AG04449 (cell line): ENCODE measurements around the gene CNTD1.

Experiments
- CTCF ChIA-PET: fragments of 350-600 bp; formaldehyde crosslinking; extraction: SDS; loops from one replicate; lab custom pipeline; 2021; ENCODE audit warnings: antibody characterized with exemption; lab: Yijun Ruan, JAX
- POLR2A ChIA-PET: fragments of 400-600, 350-600 bp; formaldehyde crosslinking; extraction: SDS; loops from one replicate; lab custom pipeline; 2020; ENCODE audit warnings: antibody characterized with exemption, inconsistent platforms; lab: Yijun Ruan, JAX
- DNase-seq: peaks from one replicate; pipeline ENCODE4 v3.0.0-alpha.2; 2010; ENCODE audit warnings: low read depth, low spot score
- H3K4me3 ChIP-seq: 2 replicates; pipeline ENCODE4 v1.5.1; 2011; ENCODE audit warnings: low read depth, mild to moderate bottlenecking, control low read depth, low read length
- CTCF ChIP-seq: IDR thresholded peaks from one replicate; pipeline ENCODE4 v1.5.1; 2011; ENCODE audit warnings: mild to moderate bottlenecking, moderate library complexity, low read length, control low read depth, inconsistent platforms; ENCODE audit not compliant: insufficient read depth; ENCODE audit errors: missing control alignments

The CNTD1 gene

GRCh38 chr17:42787266-42787665 lies 11.4 kb upstream of the CNTD1 start:
- POLR2A ChIA-PET: no interaction called here
- no peak for TF ChIP-seq CTCF
- H3K4me3 ChIP-seq: no peak overlapping the region
- CTCF ChIA-PET: interaction anchor here (0.6 to 2.4 kb wide), 4 partner anchors 9 to 37 kb away, joined by 3 to 8 read pairs (median 4); partner anchors contain the start of gene BECN1
- no peak for DNase-seq

GRCh38 chr17:42791948-42792347 lies 6.7 kb upstream of the CNTD1 start:
- H3K4me3 ChIP-seq: no peak overlapping the region
- ChIA-PET CTCF (interaction anchor here (0.5 to 1.5 kb wide), 3 partner anchors 28 to 213 kb away, joined by 3 read pairs; no protein-coding TSS in a partner anchor), POLR2A (interaction anchor here (0.7 to 1.9 kb wide), 2 partner anchors 11 to 32 kb away, joined by 4 to 6 read pairs; partner anchors contain the start of genes BECN1 and WNK4)
- DNase-seq: no peak
- TF ChIP-seq CTCF: no peak

GRCh38 chr17:42792545-42792944 lies 6.1 kb upstream of the CNTD1 start:
- H3K4me3 ChIP-seq: no peak overlapping the region
- ChIA-PET CTCF (interaction anchor here (0.7 to 1.5 kb wide), 2 partner anchors 28 to 214 kb away, joined by 3 read pairs; no protein-coding TSS in a partner anchor), POLR2A (interaction anchor here (1.9 kb wide), 1 partner anchor 12 kb away, joined by 6 read pairs; the partner anchor contains the start of gene WNK4)
- TF ChIP-seq CTCF: no peak
- no peak for DNase-seq

- CTCF ChIA-PET: no interaction called here
Observed at GRCh38 chr17:42795061-42795460, 3.6 kb upstream of the CNTD1 start.

GRCh38 chr17:42795465-42795864 lies 3.2 kb upstream of the CNTD1 start:
- ChIA-PET POLR2A (interaction anchor here (0.8 to 2.3 kb wide), 3 partner anchors 12 to 14 kb away, joined by 3 to 6 read pairs (median 5); partner anchors contain the start of gene WNK4), CTCF (interaction anchor here (1.7 kb wide), 1 partner anchor 23 kb away, joined by 10 read pairs; no protein-coding TSS in a partner anchor)
- no peak overlapping the region for H3K4me3 ChIP-seq
- DNase-seq: no peak
- no peak for TF ChIP-seq CTCF

More at GRCh38 chr17:42795061-42795460, 3.6 kb upstream of the CNTD1 start:
- TF ChIP-seq CTCF: no peak
- POLR2A ChIA-PET: interaction anchor here (1.2 to 2.3 kb wide), 2 partner anchors 14 kb away, joined by 5 to 6 read pairs; partner anchors contain the start of gene WNK4
- no peak for DNase-seq
- no peak overlapping the region for H3K4me3 ChIP-seq

- no peak for DNase-seq
- POLR2A ChIA-PET: interaction anchor here (0.8 to 2.3 kb wide), 4 partner anchors 13 to 15 kb away, joined by 3 to 6 read pairs (median 4); partner anchors contain the start of gene WNK4
- CTCF ChIA-PET: interaction anchor here (0.6 to 1.7 kb wide), 4 partner anchors 9 to 32 kb away, joined by 3 to 10 read pairs (median 6); no protein-coding TSS in a partner anchor
- no peak for TF ChIP-seq CTCF
- H3K4me3 ChIP-seq: no peak overlapping the region
Observed at GRCh38 chr17:42796066-42796758, 2.4 kb upstream of the CNTD1 start.
